Activated T-helper 17 cell treated with anti-CD3 and anti-CD28 coated beads, Interleukin-2, amount 50 U/mL, for 72 hours (primary cell): Measurements from ENCODE around the gene GRID1. TPM values are rescaled to one million over a fixed set of nuclear protein-coding genes. Genes with fewer than 3 reads are reported as not detected.
A peak's percentile ranks its signal among the peaks of the same experiment; 100 is the strongest.

ENCODE experiments used
- ATAC-seq: fragments of 150-1000 bp; cut with Tn5 transposase; replicated peaks from 2 replicates; pipeline ENCODE4 v1.10.0; 2021; ENCODE audit warnings: mild to moderate bottlenecking, moderate library complexity
- H3K27ac Mint-ChIP-seq: one replicate; pipeline ENCODE4 v1.8.0; 2022; ENCODE audit warnings: mixed read lengths
- H3K27me3 Mint-ChIP-seq: one replicate; pipeline ENCODE4 v1.8.0; 2022; ENCODE audit warnings: mixed read lengths
- H3K36me3 Mint-ChIP-seq: one replicate; pipeline ENCODE4 v1.8.0; 2022; ENCODE audit warnings: low read depth, mild to moderate bottlenecking, mixed read lengths
- H3K4me1 Mint-ChIP-seq: one replicate; pipeline ENCODE4 v1.8.0; 2022; ENCODE audit warnings: mixed read lengths
- H3K4me3 Mint-ChIP-seq: one replicate; pipeline ENCODE4 v1.8.0; 2022; ENCODE audit warnings: mild to moderate bottlenecking, mixed read lengths
- H3K9me3 Mint-ChIP-seq: one replicate; pipeline ENCODE4 v1.8.0; 2022; ENCODE audit warnings: mixed read lengths
- total RNA-seq, 2 donors: library from RNA; stranded (reverse); gene quantifications; one replicate each; pipeline ENCODE4 v1.2.3, GENCODE V29; 2022

GRID1 gene
- total RNA-seq, 2 donors from 2014 or later: not detected

- H3K4me1 Mint-ChIP-seq: peaks cover 25% of the 10 kb centered on the region
- no peak overlapping the region for H3K27ac Mint-ChIP-seq
- H3K27me3 Mint-ChIP-seq: no peaks in the 10 kb centered on the region
- no peak overlapping the region for H3K4me3 Mint-ChIP-seq
- no peaks in the 10 kb centered on the region for H3K9me3 Mint-ChIP-seq
- no peak for ATAC-seq
- no peaks in the 10 kb centered on the region for H3K36me3 Mint-ChIP-seq
Measured at GRCh38 chr10:85610381-85611092, 756.1 kb downstream of the GRID1 start.

- Mint-ChIP-seq H3K36me3 (no peaks in the 10 kb centered on the region), H3K4me1 (peaks cover 25% of the 10 kb centered on the region), H3K27ac (no peak overlapping the region), H3K9me3 (no peaks in the 10 kb centered on the region), H3K27me3 (no peaks in the 10 kb centered on the region), H3K4me3 (no peak overlapping the region)
- no peak for ATAC-seq
Measured at GRCh38 chr10:85609509-85609908, 757.1 kb downstream of the GRID1 start.

GRCh38 chr10:85608706-85609105 is 757.9 kb downstream of the GRID1 start:
- Mint-ChIP-seq H3K36me3 (no peaks in the 10 kb centered on the region), H3K4me1 (peaks cover 19% of the 10 kb centered on the region), H3K4me3 (no peak overlapping the region), H3K27me3 (no peaks in the 10 kb centered on the region), H3K27ac (no peak overlapping the region), H3K9me3 (no peaks in the 10 kb centered on the region)
- ATAC-seq: no peak

GRCh38 chr10:85607043-85607695 is 759.4 kb downstream of the GRID1 start:
- peaks cover 19% of the 10 kb centered on the region for H3K4me1 Mint-ChIP-seq
- no peak for ATAC-seq
- no peaks in the 10 kb centered on the region for H3K36me3 Mint-ChIP-seq
- H3K9me3 Mint-ChIP-seq: no peaks in the 10 kb centered on the region
- no peaks in the 10 kb centered on the region for H3K27me3 Mint-ChIP-seq
- no peak overlapping the region for H3K4me3 Mint-ChIP-seq
- H3K27ac Mint-ChIP-seq: no peak overlapping the region

GRCh38 chr10:85606401-85606800 is 760.2 kb downstream of the GRID1 start:
- Mint-ChIP-seq H3K9me3 (no peaks in the 10 kb centered on the region), H3K27ac (no peak overlapping the region), H3K4me1 (peaks cover 14% of the 10 kb centered on the region), H3K36me3 (no peaks in the 10 kb centered on the region), H3K27me3 (no peaks in the 10 kb centered on the region), H3K4me3 (no peak overlapping the region)
- no peak for ATAC-seq

GRCh38 chr10:85604884-85605283 is 761.7 kb downstream of the GRID1 start:
- ATAC-seq: no peak
- H3K4me1 Mint-ChIP-seq: peaks cover 10% of the 10 kb centered on the region
- H3K9me3 Mint-ChIP-seq: no peaks in the 10 kb centered on the region
- no peak overlapping the region for H3K4me3 Mint-ChIP-seq
- no peaks in the 10 kb centered on the region for H3K27me3 Mint-ChIP-seq
- no peak overlapping the region for H3K27ac Mint-ChIP-seq
- H3K36me3 Mint-ChIP-seq: no peaks in the 10 kb centered on the region

GRCh38 chr10:85604136-85604725 is 762.4 kb downstream of the GRID1 start:
- no peak overlapping the region for H3K27ac Mint-ChIP-seq
- no peaks in the 10 kb centered on the region for H3K36me3 Mint-ChIP-seq
- ATAC-seq: no peak
- H3K4me1 Mint-ChIP-seq: peaks cover 10% of the 10 kb centered on the region
- H3K4me3 Mint-ChIP-seq: no peak overlapping the region
- no peaks in the 10 kb centered on the region for H3K9me3 Mint-ChIP-seq
- no peaks in the 10 kb centered on the region for H3K27me3 Mint-ChIP-seq

- Mint-ChIP-seq H3K27ac (no peak overlapping the region), H3K27me3 (no peaks in the 10 kb centered on the region), H3K4me3 (no peak overlapping the region), H3K9me3 (no peaks in the 10 kb centered on the region), H3K4me1 (peaks cover 10% of the 10 kb centered on the region), H3K36me3 (no peaks in the 10 kb centered on the region)
- ATAC-seq: peak; percentile 65
Measured at GRCh38 chr10:85603151-85603940, 763.2 kb downstream of the GRID1 start.

- no peak for ATAC-seq
- H3K27ac Mint-ChIP-seq: no peak overlapping the region
- no peaks in the 10 kb centered on the region for H3K36me3 Mint-ChIP-seq
- no peaks in the 10 kb centered on the region for H3K27me3 Mint-ChIP-seq
- H3K4me3 Mint-ChIP-seq: no peak overlapping the region
- H3K9me3 Mint-ChIP-seq: no peaks in the 10 kb centered on the region
- peaks cover 10% of the 10 kb centered on the region for H3K4me1 Mint-ChIP-seq
Measured at GRCh38 chr10:85602713-85603112, 763.9 kb downstream of the GRID1 start.

GRCh38 chr10:85602306-85602705 is 764.3 kb downstream of the GRID1 start:
- no peaks in the 10 kb centered on the region for H3K9me3 Mint-ChIP-seq
- H3K4me1 Mint-ChIP-seq: peaks cover 10% of the 10 kb centered on the region
- no peaks in the 10 kb centered on the region for H3K36me3 Mint-ChIP-seq
- no peak overlapping the region for H3K27ac Mint-ChIP-seq
- no peak for ATAC-seq
- no peak overlapping the region for H3K4me3 Mint-ChIP-seq
- H3K27me3 Mint-ChIP-seq: no peaks in the 10 kb centered on the region

GRCh38 chr10:85601526-85601925 is 765.1 kb downstream of the GRID1 start:
- Mint-ChIP-seq H3K27me3 (no peaks in the 10 kb centered on the region), H3K4me3 (no peak overlapping the region), H3K9me3 (no peaks in the 10 kb centered on the region), H3K36me3 (no peaks in the 10 kb centered on the region), H3K27ac (no peak overlapping the region), H3K4me1 (peaks cover 10% of the 10 kb centered on the region)
- ATAC-seq: no peak

- H3K27ac Mint-ChIP-seq: no peak overlapping the region
- no peak overlapping the region for H3K4me3 Mint-ChIP-seq
- no peaks in the 10 kb centered on the region for H3K36me3 Mint-ChIP-seq
- H3K27me3 Mint-ChIP-seq: no peaks in the 10 kb centered on the region
- H3K4me1 Mint-ChIP-seq: peaks cover 10% of the 10 kb centered on the region
- no peak for ATAC-seq
- no peaks in the 10 kb centered on the region for H3K9me3 Mint-ChIP-seq
Measured at GRCh38 chr10:85600744-85601081, 765.9 kb downstream of the GRID1 start.

GRCh38 chr10:85600026-85600743 is 766.4 kb downstream of the GRID1 start:
- no peaks in the 10 kb centered on the region for H3K27me3 Mint-ChIP-seq
- H3K9me3 Mint-ChIP-seq: no peaks in the 10 kb centered on the region
- H3K4me1 Mint-ChIP-seq: peaks cover 11% of the 10 kb centered on the region
- H3K4me3 Mint-ChIP-seq: no peak overlapping the region
- H3K36me3 Mint-ChIP-seq: no peaks in the 10 kb centered on the region
- no peak for ATAC-seq
- H3K27ac Mint-ChIP-seq: no peak overlapping the region

GRCh38 chr10:85599081-85599480 is 767.5 kb downstream of the GRID1 start:
- Mint-ChIP-seq H3K36me3 (no peaks in the 10 kb centered on the region), H3K4me1 (peaks cover 19% of the 10 kb centered on the region), H3K27ac (no peak overlapping the region)

More at GRCh38 chr10:85599081-85599480, 767.5 kb downstream of the GRID1 start:
- no peak overlapping the region for H3K4me3 Mint-ChIP-seq
- ATAC-seq: no peak
- H3K27me3 Mint-ChIP-seq: no peaks in the 10 kb centered on the region
- H3K9me3 Mint-ChIP-seq: no peaks in the 10 kb centered on the region
